ENCODE results near the gene PLXDC2.

Gene PLXDC2

GRCh38 chr10:20299034-20299736, 483.0 kb downstream of the PLXDC2 start:
- no peak for DNase-seq

DNA sequence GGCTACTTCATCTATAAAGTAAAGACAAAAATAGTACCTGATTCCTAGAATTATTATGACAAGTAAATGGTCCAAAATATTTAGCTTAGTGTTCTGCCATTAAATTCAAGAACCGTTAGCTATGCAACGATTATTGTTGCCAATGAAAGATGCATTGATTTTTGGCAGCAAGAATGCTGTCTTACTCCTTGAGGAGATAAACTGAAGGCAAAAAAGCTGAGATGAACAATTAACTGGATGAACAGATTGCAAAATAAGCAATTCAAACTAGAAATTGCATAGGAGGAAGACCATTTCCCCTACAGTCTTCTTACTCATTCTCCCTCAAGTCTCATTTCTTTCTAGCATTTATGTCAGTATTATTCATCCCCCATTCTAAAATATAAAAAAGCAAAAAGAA, 484.5 kb downstream of the PLXDC2 start:
- DNase-seq: no peak

GRCh38 chr10:20302033-20302432, 485.8 kb downstream of the PLXDC2 start:
- no peak for DNase-seq

GRCh38 chr10:20303453-20304152, 487.4 kb downstream of the PLXDC2 start:
- DNase-seq: no peak

- DNase-seq: no peak
Measured at GRCh38 chr10:20313665-20314064, 497.4 kb downstream of the PLXDC2 start.

- DNase-seq: no peak
Measured at GRCh38 chr10:20314431-20314830, 498.2 kb downstream of the PLXDC2 start.

- DNase-seq: no peak
Measured at GRCh38 chr10:20327954-20328353, 511.7 kb downstream of the PLXDC2 start.

DNA sequence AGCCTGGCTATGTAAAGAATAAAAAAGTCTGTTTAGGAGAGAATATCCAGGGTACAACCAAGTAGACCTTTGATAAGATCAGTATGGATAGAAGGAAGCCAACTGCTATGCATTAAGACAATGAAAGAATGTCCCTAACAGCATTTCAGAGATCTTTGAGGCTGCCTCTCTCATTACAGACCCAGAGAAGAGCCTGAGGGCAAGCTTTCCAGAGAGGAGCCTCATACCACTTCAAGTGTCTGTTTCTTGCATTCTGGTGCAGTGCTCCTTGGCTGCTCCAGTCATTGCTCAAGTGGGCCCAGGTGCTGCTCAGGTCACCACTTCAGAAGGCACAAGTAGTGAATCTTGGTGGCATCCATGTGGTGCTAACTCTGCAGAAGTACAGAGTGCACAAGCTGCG, 514.0 kb downstream of the PLXDC2 start:
- DNase-seq: no peak

DNA sequence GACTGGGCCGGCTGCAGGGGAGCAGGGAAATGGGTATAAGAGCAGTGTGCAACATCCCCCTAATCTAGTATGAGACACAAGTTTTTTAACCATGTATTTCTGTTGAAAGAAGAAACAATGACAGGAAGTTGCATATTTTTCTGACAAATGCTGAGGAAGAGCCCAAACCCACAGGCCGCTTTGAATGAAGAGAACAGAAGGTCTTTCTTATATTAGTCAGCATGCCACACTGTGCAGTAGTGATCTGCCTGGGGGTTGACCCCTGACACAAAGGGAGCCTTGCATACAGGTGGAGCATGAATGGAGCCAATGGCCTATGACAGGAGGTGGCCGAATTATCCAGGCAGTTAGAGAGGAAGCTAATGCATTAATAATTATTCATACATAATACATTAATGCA, 518.3 kb downstream of the PLXDC2 start:
- no peak for DNase-seq

All from stimulated activated CD4-positive, alpha-beta T cell treated with anti-CD3 and anti-CD28 coated beads, Interleukin-4, amount 100 ng/mL, for 24 hours (primary cell).